Naive thymus-derived CD8-positive, alpha-beta T cell (primary cell): ENCODE results near the gene GPATCH4. TPM values are rescaled to one million over a fixed set of nuclear protein-coding genes. Genes with fewer than 3 reads are reported as not detected.

Source experiments
- ATAC-seq, 2 donors: fragments of 150-1000 bp; cut with Tn5 transposase in 1 of 2; sonication (Bioruptor Pico), chemical (Tn5 transposase) in 1 of 2; 1 replicate in 1 of 2; 2 replicates in 1 of 2; pipeline ENCODE4 v1.10.0; 2021; ENCODE audit warnings: mild to moderate bottlenecking in 2 of 2, moderate library complexity in 2 of 2
- POLR2A ChIA-PET: fragments of 350-600 bp; sonication (Branson Sonifier 250); formaldehyde crosslinking; loops from one replicate; lab custom pipeline; 2021; ENCODE audit warnings: antibody characterized with exemption; lab: Charles Lee
- DNase-seq, 10 donors: peaks; one replicate each; pipeline versions ENCODE4 v3.0.0 to v3.0.0-alpha.2; 2020 to 2022
- H3K27ac Mint-ChIP-seq, 10 donors: one replicate each; pipeline ENCODE4 v1.8.0; 2020 to 2022; ENCODE audit warnings: mild to moderate bottlenecking in 10 of 10, mixed read lengths in 10 of 10, moderate library complexity in 4 of 10, inconsistent platforms in 1 of 10
- H3K27me3 Mint-ChIP-seq, 5 donors: one replicate each; pipeline ENCODE4 v1.8.0; 2021 to 2022; ENCODE audit warnings: mixed read lengths in 5 of 5
- H3K36me3 Mint-ChIP-seq, 3 donors: one replicate each; pipeline ENCODE4 v1.8.0; 2020 to 2022; ENCODE audit warnings: mixed read lengths in 3 of 3, mild to moderate bottlenecking in 2 of 3, inconsistent platforms in 1 of 3
- H3K4me1 Mint-ChIP-seq, 4 donors: one replicate each; pipeline ENCODE4 v1.8.0; 2021 to 2022; ENCODE audit warnings: mixed read lengths in 4 of 4
- H3K4me3 Mint-ChIP-seq, 10 donors: one replicate each; pipeline ENCODE4 v1.8.0; 2020 to 2022; ENCODE audit warnings: mild to moderate bottlenecking in 10 of 10, mixed read lengths in 10 of 10, moderate library complexity in 6 of 10, inconsistent platforms in 1 of 10
- H3K9me3 Mint-ChIP-seq, 9 donors: one replicate each; pipeline ENCODE4 v1.8.0; 2020 to 2022; ENCODE audit warnings: mixed read lengths in 9 of 9, mild to moderate bottlenecking in 3 of 9, inconsistent platforms in 1 of 9, moderate library complexity in 1 of 9
- polyA plus RNA-seq, 3 donors: library from polyadenylated mRNA; unstranded; fragments of 300-500 nt; fragmentation: Illumina TruSeq; gene quantifications; one replicate each; pipeline ENCODE4 v1.2.3, GENCODE V29; 2021
- total RNA-seq, 8 experiments: library from RNA in 2 of 8; stranded (reverse) in 2 of 8; gene quantifications; one replicate each; pipeline ENCODE4 v1.2.3 and lab custom pipeline; 2021 to 2026

The GPATCH4 gene
- total RNA-seq (10 to 100 TPM; 44.2 to 45.1 TPM), polyA plus RNA-seq (10 to 100 TPM; 27.3 to 70.4 (median 42.0) TPM), total RNA-seq (lab: John Stamatoyannopoulos, UW) (40.8 to 176 (median 61.2) reads per million in 6 experiments)

DNA sequence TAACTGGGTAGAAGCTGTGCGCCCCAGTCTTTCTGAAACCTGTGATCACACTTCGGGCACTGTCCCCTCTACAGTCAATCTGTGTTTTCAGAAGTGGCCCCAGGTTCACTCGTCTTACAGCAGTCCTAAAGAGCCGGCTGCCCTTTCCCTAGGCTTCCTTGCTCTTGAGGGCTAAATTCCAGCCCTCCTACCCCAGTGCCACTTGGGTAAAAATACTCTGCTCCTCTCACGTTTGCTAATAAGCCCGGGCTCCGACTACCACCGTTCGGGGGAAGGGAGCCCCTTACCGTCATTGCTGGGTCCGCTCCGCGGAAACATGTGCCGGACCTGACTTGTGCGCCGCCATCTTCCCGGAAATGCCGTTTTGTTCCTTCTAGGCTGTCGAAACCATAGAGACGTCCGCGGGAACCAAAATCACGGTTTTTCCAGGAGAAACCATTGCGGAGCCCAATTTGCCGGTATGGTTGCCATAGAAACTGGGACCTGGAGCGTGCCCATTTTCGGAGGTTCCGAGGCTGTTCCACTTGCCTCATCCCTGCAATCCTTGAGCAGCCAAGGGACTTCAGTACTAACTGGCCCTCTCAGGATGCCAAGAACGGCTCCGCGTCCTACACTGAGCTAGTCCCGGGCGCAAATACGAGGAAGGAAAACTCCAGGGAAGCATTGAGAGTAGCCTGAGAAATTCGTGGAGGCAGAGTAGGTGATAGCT, at the start of gene GPATCH4:
Gene GPATCH4, minus strand, starts transcription at position 358 of the 709 bp plus-strand sequence.
- Mint-ChIP-seq H3K27ac (peak within 1 kb of the TSS; percentile 91 to 100 (median 96)), H3K4me1 (peaks cover 18 to 41% (median 36%) of the 10 kb centered on the region in 4 donors), H3K9me3 (no peaks in the 10 kb centered on the region), H3K27me3 (no peaks in the 10 kb centered on the region), H3K4me3 (peak within 1 kb of the TSS; percentile 82 to 100 (median 100)), H3K36me3 (peaks cover 0 to 28% (median 7%) of the 10 kb centered on the region in 3 donors)
- DNase-seq (peak; percentile 50 to 84 (median 72)), ATAC-seq (peak; percentile 84 to 92)
- POLR2A ChIA-PET, result interaction anchor here (0.6 to 3.4 kb wide), 10 partner anchors 9 to 243 kb away, joined by 3 to 28 read pairs (median 6); partner anchors contain the start of genes MEF2D and NAXE

DNA sequence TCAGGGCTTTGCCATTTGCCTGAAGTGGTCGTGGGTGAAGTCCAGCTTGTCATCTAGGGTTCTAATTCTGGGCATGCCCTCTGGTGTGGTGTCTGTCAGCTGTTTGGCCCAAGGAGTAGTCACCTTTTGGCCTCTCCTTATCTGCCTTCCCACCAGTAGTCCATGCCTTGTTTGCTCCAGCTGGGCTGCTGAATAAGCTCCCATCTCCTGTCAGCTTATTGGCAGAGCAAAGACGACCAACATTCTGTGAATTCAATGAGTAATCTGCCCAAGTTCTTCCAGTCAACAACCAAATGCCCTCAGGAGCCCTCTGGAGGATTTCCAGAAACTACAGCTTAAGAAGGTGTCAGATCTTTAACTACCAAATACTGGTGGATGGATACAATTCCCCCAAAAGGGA, 47.7 kb upstream of the GPATCH4 start:
- H3K4me3 Mint-ChIP-seq, result no peak overlapping the region
- no peaks in the 10 kb centered on the region for H3K9me3 Mint-ChIP-seq
- ATAC-seq, result no peak
- H3K27ac Mint-ChIP-seq, result no peak overlapping the region
- peaks cover 0 to 3% (median 0%) of the 10 kb centered on the region in 3 donors for H3K36me3 Mint-ChIP-seq
- H3K4me1 Mint-ChIP-seq, result peaks cover 1 to 8% (median 2%) of the 10 kb centered on the region in 4 donors
- peaks cover 41 to 99% (median 72%) of the 10 kb centered on the region in 5 donors for H3K27me3 Mint-ChIP-seq
- DNase-seq, result peak in 1 of 10 donors; percentile 7
- POLR2A ChIA-PET, result no interaction called here

DNA sequence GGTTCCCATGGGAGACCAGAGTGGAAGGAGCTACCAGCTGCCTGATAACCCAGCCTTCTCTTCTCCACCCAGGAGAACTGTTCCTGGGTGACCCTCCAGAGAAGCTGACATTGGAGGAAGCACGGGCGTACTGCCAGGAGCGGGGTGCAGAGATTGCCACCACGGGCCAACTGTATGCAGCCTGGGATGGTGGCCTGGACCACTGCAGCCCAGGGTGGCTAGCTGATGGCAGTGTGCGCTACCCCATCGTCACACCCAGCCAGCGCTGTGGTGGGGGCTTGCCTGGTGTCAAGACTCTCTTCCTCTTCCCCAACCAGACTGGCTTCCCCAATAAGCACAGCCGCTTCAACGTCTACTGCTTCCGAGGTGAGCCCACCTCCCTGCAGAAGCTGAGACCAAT, 47.2 kb upstream of the GPATCH4 start:
- Mint-ChIP-seq H3K27ac (no peak overlapping the region), H3K36me3 (peaks cover 0 to 3% (median 0%) of the 10 kb centered on the region in 3 donors), H3K27me3 (peaks cover 41 to 99% (median 72%) of the 10 kb centered on the region in 5 donors), H3K4me1 (peaks cover 5 to 13% (median 6%) of the 10 kb centered on the region in 4 donors), H3K4me3 (no peak overlapping the region), H3K9me3 (no peaks in the 10 kb centered on the region)
- ATAC-seq (no peak), DNase-seq (peak in 1 of 10 donors; percentile 23)
- POLR2A ChIA-PET, result no interaction called here

DNA sequence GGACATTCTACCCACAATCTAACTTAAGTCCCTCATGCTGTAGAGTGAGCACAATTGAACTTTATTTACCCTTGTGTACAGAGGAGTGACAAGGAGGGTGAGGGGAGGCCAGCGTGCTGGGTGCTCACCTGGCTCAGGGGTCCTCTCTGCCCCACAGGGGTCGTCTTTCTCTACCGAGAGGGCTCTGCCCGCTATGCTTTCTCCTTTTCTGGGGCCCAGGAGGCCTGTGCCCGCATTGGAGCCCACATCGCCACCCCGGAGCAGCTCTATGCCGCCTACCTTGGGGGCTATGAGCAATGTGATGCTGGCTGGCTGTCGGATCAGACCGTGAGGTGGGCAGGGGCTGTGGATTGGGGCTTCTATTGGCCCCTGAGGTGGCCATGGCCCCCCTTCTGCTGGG, 46.1 kb upstream of the GPATCH4 start:
- H3K9me3 Mint-ChIP-seq, result no peaks in the 10 kb centered on the region
- POLR2A ChIA-PET, result no interaction called here
- H3K27me3 Mint-ChIP-seq, result peaks cover 40 to 99% (median 70%) of the 10 kb centered on the region in 5 donors
- peaks cover 11 to 24% (median 18%) of the 10 kb centered on the region in 4 donors for H3K4me1 Mint-ChIP-seq
- no peak overlapping the region for H3K27ac Mint-ChIP-seq
- peaks cover 0 to 5% (median 0%) of the 10 kb centered on the region in 3 donors for H3K36me3 Mint-ChIP-seq
- DNase-seq, result peak in 1 of 10 donors; percentile 10
- no peak overlapping the region for H3K4me3 Mint-ChIP-seq
- ATAC-seq, result no peak

DNA sequence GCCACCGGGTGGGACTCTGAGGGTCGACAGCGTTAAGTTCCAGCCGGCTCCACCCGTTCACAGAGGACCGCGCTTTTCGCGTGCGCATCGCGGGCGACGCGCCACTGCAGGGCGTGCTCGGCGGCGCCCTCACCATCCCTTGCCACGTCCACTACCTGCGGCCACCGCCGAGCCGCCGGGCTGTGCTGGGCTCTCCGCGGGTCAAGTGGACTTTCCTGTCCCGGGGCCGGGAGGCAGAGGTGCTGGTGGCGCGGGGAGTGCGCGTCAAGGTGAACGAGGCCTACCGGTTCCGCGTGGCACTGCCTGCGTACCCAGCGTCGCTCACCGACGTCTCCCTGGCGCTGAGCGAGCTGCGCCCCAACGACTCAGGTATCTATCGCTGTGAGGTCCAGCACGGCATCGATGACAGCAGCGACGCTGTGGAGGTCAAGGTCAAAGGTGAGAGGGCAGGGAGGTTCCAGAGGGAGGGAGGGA, 45.5 kb upstream of the GPATCH4 start:
- H3K36me3 Mint-ChIP-seq, result peaks cover 0 to 5% (median 0%) of the 10 kb centered on the region in 3 donors
- ATAC-seq (no peak), DNase-seq (peak in 1 of 10 donors; percentile 9)
- H3K27ac Mint-ChIP-seq, result peak overlapping the region in 1 of 10 donors; percentile 40
- H3K9me3 Mint-ChIP-seq, result no peaks in the 10 kb centered on the region
- POLR2A ChIA-PET, result no interaction called here
- peaks cover 11 to 26% (median 19%) of the 10 kb centered on the region in 4 donors for H3K4me1 Mint-ChIP-seq
- no peak overlapping the region for H3K4me3 Mint-ChIP-seq
- H3K27me3 Mint-ChIP-seq, result peaks cover 39 to 99% (median 65%) of the 10 kb centered on the region in 5 donors

DNA sequence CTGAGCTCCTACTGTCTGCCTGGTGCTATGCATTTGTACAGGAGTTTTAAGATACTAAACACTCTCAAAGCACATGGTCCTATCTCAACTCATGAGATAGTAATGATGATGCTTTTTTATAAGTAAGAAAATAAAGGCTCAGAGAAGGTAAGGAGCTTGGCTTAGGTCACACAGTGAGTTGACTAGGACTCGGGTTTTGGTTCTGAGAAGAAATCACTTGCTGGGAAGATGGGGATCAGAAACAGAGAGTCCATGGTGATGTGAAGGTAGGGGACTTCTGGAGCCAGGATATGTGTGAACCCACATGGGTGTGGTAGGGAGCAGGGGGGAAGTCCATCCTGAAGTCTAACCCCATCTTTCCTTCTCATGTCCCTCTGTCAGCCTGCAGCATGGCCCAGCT, 44.4 kb upstream of the GPATCH4 start:
- POLR2A ChIA-PET, result no interaction called here
- ATAC-seq, result no peak
- H3K27ac Mint-ChIP-seq, result no peak overlapping the region
- H3K9me3 Mint-ChIP-seq, result no peaks in the 10 kb centered on the region
- peaks cover 45 to 99% (median 76%) of the 10 kb centered on the region in 5 donors for H3K27me3 Mint-ChIP-seq
- H3K36me3 Mint-ChIP-seq, result peaks cover 0 to 5% (median 0%) of the 10 kb centered on the region in 3 donors
- no peak for DNase-seq
- no peak overlapping the region for H3K4me3 Mint-ChIP-seq
- peaks cover 18 to 37% (median 30%) of the 10 kb centered on the region in 4 donors for H3K4me1 Mint-ChIP-seq

DNA sequence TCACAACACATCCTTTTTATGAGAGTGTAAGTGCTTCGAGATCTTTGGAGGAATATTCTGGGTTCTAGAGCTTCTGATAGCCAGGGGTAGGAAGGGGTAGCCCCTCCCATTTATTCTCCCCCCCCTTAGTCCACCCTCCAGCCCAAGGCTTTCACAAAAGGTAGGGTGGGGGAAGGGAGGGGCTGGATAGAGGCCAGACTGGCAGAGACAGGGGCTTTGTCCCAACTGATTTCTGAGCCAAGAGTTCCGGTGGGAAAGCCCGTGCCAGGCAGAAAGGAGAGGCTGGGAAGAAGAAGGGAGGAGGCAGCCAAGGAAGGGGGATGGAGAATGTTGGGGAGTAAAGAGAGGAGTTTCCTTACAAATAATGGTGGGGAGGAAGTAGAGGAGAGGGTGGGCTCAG, 43.8 kb upstream of the GPATCH4 start:
- Mint-ChIP-seq H3K36me3 (peaks cover 0 to 5% (median 0%) of the 10 kb centered on the region in 3 donors), H3K4me3 (no peak overlapping the region), H3K9me3 (no peaks in the 10 kb centered on the region), H3K27ac (peak overlapping the region in 2 of 10 donors; percentile 57 to 65), H3K27me3 (peaks cover 46 to 99% (median 79%) of the 10 kb centered on the region in 5 donors), H3K4me1 (peaks cover 19 to 38% (median 31%) of the 10 kb centered on the region in 4 donors)
- POLR2A ChIA-PET, result no interaction called here
- peak in 1 of 10 donors; percentile 18 for DNase-seq
- no peak for ATAC-seq

DNA sequence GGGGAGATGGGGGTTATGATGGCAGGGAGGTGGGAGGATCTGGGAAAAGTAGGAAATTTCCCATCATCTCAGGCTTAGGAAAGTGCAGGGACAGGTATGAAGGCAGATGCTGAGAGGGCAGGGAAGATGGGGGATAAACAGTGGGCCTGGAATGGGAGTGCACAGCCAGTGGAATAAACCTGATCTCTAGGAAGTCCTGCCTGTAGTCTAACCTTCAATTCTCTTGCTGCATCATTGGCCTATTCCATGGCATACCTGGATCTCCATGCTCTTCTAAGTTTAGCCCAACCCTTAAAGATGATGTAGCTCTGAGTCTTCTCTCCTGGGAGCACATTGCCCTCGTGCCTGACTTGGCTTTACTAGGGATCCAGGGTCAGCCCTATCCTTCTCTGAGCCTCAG, 43.4 kb upstream of the GPATCH4 start:
- ATAC-seq (no peak), DNase-seq (peak in 1 of 10 donors; percentile 13)
- peak overlapping the region in 3 of 10 donors; percentile 17 to 65 (median 57) for H3K27ac Mint-ChIP-seq
- H3K9me3 Mint-ChIP-seq, result no peaks in the 10 kb centered on the region
- H3K36me3 Mint-ChIP-seq, result peaks cover 0 to 5% (median 0%) of the 10 kb centered on the region in 3 donors
- H3K4me3 Mint-ChIP-seq, result no peak overlapping the region
- POLR2A ChIA-PET, result no interaction called here
- peaks cover 45 to 99% (median 82%) of the 10 kb centered on the region in 5 donors for H3K27me3 Mint-ChIP-seq
- H3K4me1 Mint-ChIP-seq, result peaks cover 19 to 38% (median 31%) of the 10 kb centered on the region in 4 donors

DNA sequence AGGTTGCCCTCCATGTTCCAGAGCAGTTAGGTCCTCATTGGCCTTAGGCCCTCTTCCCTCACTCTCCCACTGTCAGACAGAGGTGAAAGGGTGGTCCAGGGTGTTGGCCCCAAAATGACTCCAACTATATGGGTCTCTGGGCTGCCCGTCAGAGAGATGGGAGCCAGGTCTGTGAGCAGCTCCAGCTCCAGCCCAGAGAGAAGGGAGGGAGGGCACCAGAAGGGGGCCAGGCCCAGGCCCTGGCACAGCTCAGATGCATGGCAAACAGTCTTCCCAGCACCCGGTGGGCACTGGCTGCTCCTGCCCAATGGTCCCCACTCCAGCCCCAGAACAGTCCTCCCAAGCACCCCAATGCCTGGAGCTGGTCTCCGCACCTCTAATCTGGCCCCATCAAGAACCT, 42.9 kb upstream of the GPATCH4 start:
- DNase-seq, result peak in 1 of 10 donors; percentile 41
- H3K36me3 Mint-ChIP-seq, result peaks cover 0 to 5% (median 0%) of the 10 kb centered on the region in 3 donors
- peak overlapping the region in 1 of 10 donors; percentile 42 for H3K4me3 Mint-ChIP-seq
- peak overlapping the region in 1 of 10 donors; percentile 69 for H3K27ac Mint-ChIP-seq
- peaks cover 19 to 38% (median 31%) of the 10 kb centered on the region in 4 donors for H3K4me1 Mint-ChIP-seq
- H3K9me3 Mint-ChIP-seq, result no peaks in the 10 kb centered on the region
- no peak for ATAC-seq
- H3K27me3 Mint-ChIP-seq, result peaks cover 49 to 99% (median 81%) of the 10 kb centered on the region in 5 donors
- POLR2A ChIA-PET, result no interaction called here

DNA sequence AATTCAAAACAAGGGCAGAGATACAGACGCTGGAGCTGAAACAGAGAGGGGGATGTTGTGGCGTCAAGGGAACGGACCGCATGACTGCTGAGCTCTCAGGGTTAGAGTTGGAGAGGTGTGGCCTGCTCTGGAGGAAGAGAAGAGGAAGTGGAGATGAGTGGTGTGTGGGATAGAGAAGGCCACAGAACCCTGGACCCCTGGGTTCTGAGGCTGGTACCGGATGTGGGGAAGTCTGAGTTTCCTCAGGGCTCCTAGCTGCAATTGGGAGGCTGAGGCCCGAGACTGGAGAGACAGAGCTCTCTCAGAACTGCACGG, 42.5 kb upstream of the GPATCH4 start:
- Mint-ChIP-seq H3K27me3 (peaks cover 51 to 99% (median 82%) of the 10 kb centered on the region in 5 donors), H3K27ac (peak overlapping the region in 4 of 10 donors; percentile 2 to 69 (median 22)), H3K4me3 (peak overlapping the region in 5 of 10 donors; percentile 4 to 51 (median 27)), H3K4me1 (peaks cover 19 to 38% (median 31%) of the 10 kb centered on the region in 4 donors), H3K36me3 (peaks cover 0 to 5% (median 0%) of the 10 kb centered on the region in 3 donors), H3K9me3 (no peaks in the 10 kb centered on the region)
- DNase-seq (peak in 6 of 10 donors; percentile 10 to 63 (median 52)), ATAC-seq (peak; percentile 61 to 89)
- POLR2A ChIA-PET, result no interaction called here

DNA sequence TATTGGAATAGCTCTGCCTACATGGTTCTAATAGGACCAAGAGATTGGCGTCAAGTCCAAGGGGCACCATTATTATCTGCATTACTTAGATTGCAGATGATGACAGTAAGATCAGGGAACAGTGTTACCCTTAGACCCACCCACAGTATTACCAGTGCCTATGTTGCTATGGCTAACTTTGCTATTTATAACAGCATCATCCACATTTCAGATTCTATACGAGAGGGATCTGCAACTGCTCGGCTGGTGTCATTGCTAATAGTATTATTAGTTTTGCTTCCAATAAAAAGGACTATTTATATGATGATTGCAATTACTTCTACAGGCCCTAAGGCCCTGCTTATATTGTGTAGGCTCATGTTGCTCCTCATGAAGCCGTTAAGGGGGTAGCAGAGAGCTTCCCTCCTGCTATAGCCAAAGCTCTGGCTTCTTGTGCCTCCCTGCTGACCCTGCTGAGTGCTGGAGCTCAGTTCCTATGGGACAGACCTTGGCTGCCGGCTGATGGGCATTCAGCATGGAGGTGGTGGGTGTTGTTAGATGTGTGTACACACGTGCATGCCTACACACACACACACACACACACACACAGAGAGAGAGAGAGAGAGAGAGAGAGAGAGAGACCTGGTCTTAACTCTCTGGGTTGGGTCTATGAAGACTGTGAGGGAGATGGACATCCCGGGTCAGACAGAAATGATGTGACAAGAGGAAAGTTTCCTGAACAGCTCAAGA, 41.9 kb upstream of the GPATCH4 start:
- Mint-ChIP-seq H3K4me1 (peaks cover 19 to 38% (median 31%) of the 10 kb centered on the region in 4 donors), H3K27me3 (peaks cover 50 to 99% (median 83%) of the 10 kb centered on the region in 5 donors), H3K4me3 (peak overlapping the region in 9 of 10 donors; percentile 22 to 88 (median 68)), H3K36me3 (peaks cover 0 to 5% (median 0%) of the 10 kb centered on the region in 3 donors), H3K9me3 (no peaks in the 10 kb centered on the region), H3K27ac (peak overlapping the region in 5 of 10 donors; percentile 2 to 77 (median 30))
- DNase-seq (no peak), ATAC-seq (peak in 1 of 2 donors; percentile 2)
- POLR2A ChIA-PET, result interaction anchor here (1.0 kb wide), 1 partner anchor 62 kb away, joined by 3 read pairs; no protein-coding TSS in a partner anchor
